ENCODE results near the gene TMC3. TPM values are rescaled to one million over a fixed set of nuclear protein-coding genes. Genes with fewer than 3 reads are reported as not detected.

The TMC3 gene
- total and polyA plus RNA-seq, 4 donors: 0.03 TPM; not detected in 3

DNA sequence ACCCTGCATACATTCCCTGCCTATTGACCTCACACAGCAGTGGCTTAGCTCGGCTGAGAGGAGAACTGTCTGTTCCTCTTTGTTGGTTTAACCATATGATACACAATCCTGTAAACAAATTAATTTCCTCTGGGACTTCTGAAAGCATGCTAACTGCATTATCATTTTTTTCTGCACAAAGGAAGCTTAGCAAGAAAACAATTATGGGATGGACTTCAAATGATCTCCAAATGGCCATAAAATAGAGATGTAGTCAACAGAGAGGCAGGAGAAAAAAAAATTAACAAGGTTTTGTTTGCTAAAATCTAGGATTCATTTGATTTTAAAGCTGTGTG, 14.4 kb upstream of the TMC3 start:
- Histone ChIP-seq H3K9ac (ENCODE audit: insufficient read depth in 1 of 2, low read length in 2 of 2) (no peak overlapping the region), H3K4me1 (ENCODE audit: control insufficient read depth in 5 of 5, insufficient read depth in 5 of 5, low read length in 5 of 5) (peaks cover 0 to 15% (median 0%) of the 10 kb centered on the region in 5 donors), H3K27me3 (ENCODE audit: control insufficient read depth in 3 of 3, insufficient read depth in 3 of 3, low read length in 2 of 3) (no peaks in the 10 kb centered on the region), H3K4me3 (no peak overlapping the region), H3K36me3 (ENCODE audit: control insufficient read depth in 4 of 4, insufficient read depth in 4 of 4, low read length in 4 of 4) (no peaks in the 10 kb centered on the region), H3K9me3 (ENCODE audit: control insufficient read depth in 4 of 4, insufficient read depth in 3 of 4, low read length in 3 of 4) (peaks cover 0 to 4% (median 0%) of the 10 kb centered on the region in 4 donors), H3K27ac (ENCODE audit: low read depth in 1 of 2, low read length in 1 of 2) (no peak overlapping the region)
- DNase-seq (no peak), ATAC-seq (ENCODE audit: insufficient read depth, low FRiP score) (no peak)
- WGBS, 2 donors: 33 to 36% methylated on average over 1 of the region's 1 CpG
- TF ChIP-seq, protein P1, sequence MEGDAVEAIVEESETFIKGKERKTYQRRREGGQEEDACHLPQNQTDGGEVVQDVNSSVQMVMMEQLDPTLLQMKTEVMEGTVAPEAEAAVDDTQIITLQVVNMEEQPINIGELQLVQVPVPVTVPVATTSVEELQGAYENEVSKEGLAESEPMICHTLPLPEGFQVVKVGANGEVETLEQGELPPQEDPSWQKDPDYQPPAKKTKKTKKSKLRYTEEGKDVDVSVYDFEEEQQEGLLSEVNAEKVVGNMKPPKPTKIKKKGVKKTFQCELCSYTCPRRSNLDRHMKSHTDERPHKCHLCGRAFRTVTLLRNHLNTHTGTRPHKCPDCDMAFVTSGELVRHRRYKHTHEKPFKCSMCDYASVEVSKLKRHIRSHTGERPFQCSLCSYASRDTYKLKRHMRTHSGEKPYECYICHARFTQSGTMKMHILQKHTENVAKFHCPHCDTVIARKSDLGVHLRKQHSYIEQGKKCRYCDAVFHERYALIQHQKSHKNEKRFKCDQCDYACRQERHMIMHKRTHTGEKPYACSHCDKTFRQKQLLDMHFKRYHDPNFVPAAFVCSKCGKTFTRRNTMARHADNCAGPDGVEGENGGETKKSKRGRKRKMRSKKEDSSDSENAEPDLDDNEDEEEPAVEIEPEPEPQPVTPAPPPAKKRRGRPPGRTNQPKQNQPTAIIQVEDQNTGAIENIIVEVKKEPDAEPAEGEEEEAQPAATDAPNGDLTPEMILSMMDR (IDR thresholded peaks at IDR 0.05; ENCODE audit: control extremely low read depth, extremely low read depth): no peak

DNA sequence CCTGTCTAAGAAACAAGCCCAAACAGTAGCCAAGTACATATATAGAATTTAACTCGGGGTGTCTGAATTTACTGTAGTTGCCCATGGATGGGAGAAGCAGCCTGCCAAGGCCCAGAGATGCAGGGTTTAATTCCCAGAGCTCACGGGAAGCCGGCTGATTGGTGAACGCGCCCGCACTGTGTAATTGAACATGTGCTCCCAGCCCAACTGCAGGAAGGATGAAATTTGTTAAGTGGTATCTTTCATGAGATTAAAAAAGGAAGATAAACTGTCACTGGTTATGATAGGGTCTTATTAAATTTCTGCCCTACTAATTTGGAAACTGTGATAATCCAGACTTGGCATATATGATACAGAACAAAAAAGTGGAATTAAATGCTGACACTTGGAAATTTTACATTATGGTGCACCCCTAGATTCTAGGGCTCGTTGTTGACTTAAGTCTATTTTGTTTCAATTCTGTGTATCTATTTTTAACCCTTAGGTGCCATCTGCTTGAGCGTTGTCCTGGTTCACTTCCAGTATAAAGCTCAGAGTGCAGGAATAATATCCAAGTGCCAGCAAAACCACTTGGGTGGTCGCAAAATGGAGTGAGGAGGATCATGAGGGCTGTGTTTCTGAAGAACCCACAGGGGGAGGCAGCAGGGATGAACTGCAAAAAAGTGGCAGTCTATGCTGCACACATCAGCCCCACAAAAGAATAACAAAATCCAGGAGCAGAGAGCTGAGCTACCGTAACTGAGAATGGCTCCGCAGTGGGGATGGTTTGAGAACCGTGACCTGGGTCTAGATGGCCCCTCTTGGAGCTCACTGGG, 13.8 kb upstream of the TMC3 start:
- 85 to 88% methylated on average over 12 of the region's 12 CpGs for WGBS, 2 donors
- ATAC-seq (ENCODE audit: insufficient read depth, low FRiP score) (no peak), DNase-seq (no peak)
- H3K4me1 ChIP-seq (ENCODE audit: control insufficient read depth in 5 of 5, insufficient read depth in 5 of 5, low read length in 5 of 5): peaks cover 0 to 15% (median 0%) of the 10 kb centered on the region in 5 donors
- no peak overlapping the region for H3K4me3 ChIP-seq
- H3K9ac ChIP-seq (ENCODE audit: insufficient read depth in 1 of 2, low read length in 2 of 2): no peak overlapping the region
- H3K27me3 ChIP-seq (ENCODE audit: control insufficient read depth in 3 of 3, insufficient read depth in 3 of 3, low read length in 2 of 3): no peaks in the 10 kb centered on the region
- H3K36me3 ChIP-seq (ENCODE audit: control insufficient read depth in 4 of 4, insufficient read depth in 4 of 4, low read length in 4 of 4): no peaks in the 10 kb centered on the region
- no peak overlapping the region for H3K27ac ChIP-seq (ENCODE audit: low read depth in 1 of 2, low read length in 1 of 2)
- TF ChIP-seq, protein P1 (IDR thresholded peaks at IDR 0.05; ENCODE audit: control extremely low read depth, extremely low read depth): no peak
- peaks cover 0 to 4% (median 0%) of the 10 kb centered on the region in 4 donors for H3K9me3 ChIP-seq (ENCODE audit: control insufficient read depth in 4 of 4, insufficient read depth in 3 of 4, low read length in 3 of 4)

- DNase-seq: peak in 1 of 3 donors; percentile 32
- Histone ChIP-seq H3K36me3 (ENCODE audit: control insufficient read depth in 4 of 4, insufficient read depth in 4 of 4, low read length in 4 of 4) (no peaks in the 10 kb centered on the region), H3K9ac (ENCODE audit: insufficient read depth in 1 of 2, low read length in 2 of 2) (no peak overlapping the region), H3K27me3 (ENCODE audit: control insufficient read depth in 3 of 3, insufficient read depth in 3 of 3, low read length in 2 of 3) (no peaks in the 10 kb centered on the region), H3K9me3 (ENCODE audit: control insufficient read depth in 4 of 4, insufficient read depth in 3 of 4, low read length in 3 of 4) (peaks cover 0 to 4% (median 0%) of the 10 kb centered on the region in 4 donors), H3K4me3 (no peak overlapping the region), H3K4me1 (ENCODE audit: control insufficient read depth in 5 of 5, insufficient read depth in 5 of 5, low read length in 5 of 5) (peaks cover 0 to 15% (median 0%) of the 10 kb centered on the region in 5 donors), H3K27ac (ENCODE audit: low read depth in 1 of 2, low read length in 1 of 2) (no peak overlapping the region)
- WGBS, 2 donors: 43 to 56% methylated on average over 2 of the region's 2 CpGs
- no peak for ATAC-seq (ENCODE audit: insufficient read depth, low FRiP score)
- TF ChIP-seq, protein P1 (IDR thresholded peaks at IDR 0.05; ENCODE audit: control extremely low read depth, extremely low read depth): no peak
These were observed 12.9 kb upstream of the TMC3 start for GRCh38 chr15:81386947-81387346.

Data from lung (tissue), 12 donors.